ACHN (cell line): ENCODE measurements around the gene STK24.
"Not testable (repeated sequence)": the region's sequence is repeated elsewhere in the genome, so short reads cannot be mapped to it uniquely, and the experiment has no call there.

Experiments
- DNase-seq: peaks from one replicate; pipeline ENCODE4 v3.0.0-alpha.2; 2015
- in situ Hi-C: cut with HindIII; loops from 2 replicates; pipeline ENCODE4 v1.10.0; 2017; ENCODE audit warnings: low sequenced_read_pairs, low pct_ligation_motif_present, low pct_unique_long_range_greater_than_20kb

The STK24 gene

GRCh38 chr13:98415326-98416070, 161.4 kb downstream of the STK24 start:
- in situ Hi-C loops = no loop called here
- DNase-seq = no peak

GRCh38 chr13:98413796-98414195, 163.1 kb downstream of the STK24 start:
- in situ Hi-C loops = no loop called here
- DNase-seq = no peak

- DNase-seq, in situ Hi-C loops: not testable (repeated sequence)
These were observed 163.6 kb downstream of the STK24 start for GRCh38 chr13:98413278-98413677.

GRCh38 chr13:98411617-98412265, 165.2 kb downstream of the STK24 start:
- DNase-seq = no peak
- in situ Hi-C loops = no loop called here

GRCh38 chr13:98411013-98411412, 165.9 kb downstream of the STK24 start:
- in situ Hi-C loops = no loop called here
- no peak for DNase-seq

GRCh38 chr13:98410612-98411011, 166.3 kb downstream of the STK24 start:
- in situ Hi-C loops = no loop called here
- DNase-seq = no peak

- in situ Hi-C loops = no loop called here
- DNase-seq = no peak
These were observed 167.6 kb downstream of the STK24 start for GRCh38 chr13:98409281-98409680.

- in situ Hi-C loops = no loop called here
These were observed 169.3 kb downstream of the STK24 start for GRCh38 chr13:98407575-98407974.

GRCh38 chr13:98406971-98407370, 169.9 kb downstream of the STK24 start:
- in situ Hi-C loops = no loop called here

More at GRCh38 chr13:98407575-98407974, 169.3 kb downstream of the STK24 start:
- DNase-seq = no peak

GRCh38 chr13:98406427-98406826, 170.5 kb downstream of the STK24 start:
- no peak for DNase-seq
- in situ Hi-C loops = no loop called here

More at GRCh38 chr13:98406971-98407370, 169.9 kb downstream of the STK24 start:
- no peak for DNase-seq

GRCh38 chr13:98405690-98406344, 171.1 kb downstream of the STK24 start:
- in situ Hi-C loops = no loop called here
- DNase-seq = no peak

GRCh38 chr13:98405107-98405571, 171.8 kb downstream of the STK24 start:
- in situ Hi-C loops = no loop called here
- DNase-seq = no peak

- in situ Hi-C loops = no loop called here
- no peak for DNase-seq
These were observed 173.8 kb downstream of the STK24 start for GRCh38 chr13:98403076-98403475.

- in situ Hi-C loops = no loop called here
These were observed 175.0 kb downstream of the STK24 start for GRCh38 chr13:98401934-98402333.

GRCh38 chr13:98399756-98400155, 177.2 kb downstream of the STK24 start:
- DNase-seq = no peak

More at GRCh38 chr13:98401934-98402333, 175.0 kb downstream of the STK24 start:
- no peak for DNase-seq

GRCh38 chr13:98398581-98398980, 178.3 kb downstream of the STK24 start:
- DNase-seq = no peak
- in situ Hi-C loops = loop anchor here (25.0 kb wide), 1 partner anchor 261 kb away; the partner anchor contains the start of gene FARP1

More at GRCh38 chr13:98399756-98400155, 177.2 kb downstream of the STK24 start:
- in situ Hi-C loops = loop anchor here (25.0 kb wide), 1 partner anchor 262 kb away; the partner anchor contains the start of gene FARP1

- in situ Hi-C loops = loop anchor here (25.0 kb wide), 1 partner anchor 261 kb away; the partner anchor contains the start of gene FARP1
- no peak for DNase-seq
These were observed 179.0 kb downstream of the STK24 start for GRCh38 chr13:98397861-98398260.

GRCh38 chr13:98397221-98397620, 179.7 kb downstream of the STK24 start:
- in situ Hi-C loops = loop anchor here (25.0 kb wide), 1 partner anchor 260 kb away; the partner anchor contains the start of gene FARP1
- DNase-seq = no peak
